Keratinocyte (primary cell): ENCODE results near the gene CNOT6. TPM values are rescaled to one million over a fixed set of nuclear protein-coding genes. Genes with fewer than 3 reads are reported as not detected.

Experiments
- DNase-seq: peaks from one replicate; pipeline ENCODE4 v3.0.0-alpha.2; 2011; ENCODE audit warnings: low read depth, missing footprints, low spot score
- FAIRE-seq: peaks from 2 replicates; lab custom pipeline; 2011; peaks lifted over from hg19 to GRCh38; lab: Jason Lieb, UNC
- H2AFZ ChIP-seq: 2 replicates; pipeline ENCODE4 v1.6.0; 2012; ENCODE audit warnings: low read length, control low read depth, inconsistent platforms; ENCODE audit not compliant: control insufficient read depth
- H3K27ac ChIP-seq: 2 replicates; pipeline ENCODE4 v1.5.1; 2011; ENCODE audit warnings: low read length; ENCODE audit not compliant: control insufficient read depth, insufficient read depth
- H3K27me3 ChIP-seq: 3 replicates; pipeline ENCODE4 v1.6.0; 2011; ENCODE audit warnings: low read length; ENCODE audit not compliant: control insufficient read depth, insufficient read depth; ENCODE audit errors: extremely low read depth
- H3K36me3 ChIP-seq, 2 experiments: 2 replicates in 1 of 2; 3 replicates in 1 of 2; pipeline ENCODE4 v1.5.1; 2011; ENCODE audit warnings: low read length in 2 of 2, mild to moderate bottlenecking in 1 of 2; ENCODE audit not compliant: control insufficient read depth in 2 of 2, insufficient read depth in 2 of 2; ENCODE audit errors: extremely low read depth in 1 of 2
- H3K4me1 ChIP-seq: 3 replicates; pipeline ENCODE4 v1.5.1; 2011; ENCODE audit warnings: low read length; ENCODE audit not compliant: control insufficient read depth, insufficient read depth; ENCODE audit errors: extremely low read depth
- H3K4me2 ChIP-seq: 3 replicates; pipeline ENCODE4 v1.6.0; 2011; ENCODE audit warnings: low read depth, low read length; ENCODE audit not compliant: control insufficient read depth, insufficient read depth; ENCODE audit errors: extremely low read depth
- H3K4me3 ChIP-seq, 3 experiments: fragments of 200-600 bp in 1 of 3; sonication (generic) in 1 of 3; 2 replicates in 2 of 3; 3 replicates in 1 of 3; pipeline ENCODE4 v1.5.1; 2011 to 2016; ENCODE audit warnings: low read length in 3 of 3, mild to moderate bottlenecking in 3 of 3, control low read depth in 2 of 3, inconsistent platforms in 1 of 3, low read depth in 1 of 3, mixed read lengths in 1 of 3, mixed run types in 1 of 3, moderate library complexity in 1 of 3; ENCODE audit not compliant: control insufficient read depth in 2 of 3, insufficient read depth in 2 of 3; ENCODE audit errors: extremely low read depth in 1 of 3
- H3K79me2 ChIP-seq: 2 replicates; pipeline ENCODE4 v1.6.0; 2012; ENCODE audit warnings: low read length; ENCODE audit not compliant: control insufficient read depth, insufficient read depth
- H3K9ac ChIP-seq: 3 replicates; pipeline ENCODE4 v1.6.0; 2011; ENCODE audit warnings: low read length; ENCODE audit not compliant: control insufficient read depth, insufficient read depth; ENCODE audit errors: extremely low read depth
- H3K9me1 ChIP-seq: 3 replicates; pipeline ENCODE4 v1.6.0; 2011; ENCODE audit warnings: low read length; ENCODE audit not compliant: control insufficient read depth, insufficient read depth; ENCODE audit errors: extremely low read depth
- H3K9me3 ChIP-seq: 2 replicates; pipeline ENCODE4 v1.5.1; 2012; ENCODE audit warnings: low read depth, low read length; ENCODE audit not compliant: control insufficient read depth
- H4K20me1 ChIP-seq: 3 replicates; pipeline ENCODE4 v1.6.0; 2011; ENCODE audit warnings: low read length; ENCODE audit not compliant: control insufficient read depth, insufficient read depth; ENCODE audit errors: extremely low read depth
- CTCF ChIP-seq, 3 experiments: IDR thresholded peaks in 1 of 3; conservative IDR thresholded peaks in 1 of 3; optimal IDR thresholded peaks in 1 of 3; 2 replicates in 2 of 3; 3 replicates in 1 of 3; pipeline versions ENCODE3 to v1.5.1; 2011; ENCODE audit warnings: low read length in 3 of 3, mild to moderate bottlenecking in 3 of 3, moderate library complexity in 2 of 3, control low read depth in 1 of 3, inconsistent platforms in 1 of 3; ENCODE audit not compliant: insufficient read depth in 2 of 3; ENCODE audit errors: extremely low read depth in 1 of 3
- EZH2 ChIP-seq: IDR thresholded peaks from one replicate; pipeline ENCODE4 v1.6.1; 2012; ENCODE audit warnings: inconsistent platforms, mild to moderate bottlenecking, low read length, moderate library complexity
- dilution Hi-C: fragments of 300-500 bp; cut with MboI; formaldehyde crosslinking; loops from one replicate; pipeline ENCODE4 v1.7.0; 2020; ENCODE audit warnings: low sequenced_read_pairs; ENCODE audit not compliant: extremely low pct_ligation_motif_present
- polyA plus RNA-seq, 5 experiments: library from polyadenylated mRNA; depleted of rRNA in 3 of 5; stranded (reverse) in 3 of 5; stranded (forward) in 1 of 5; unstranded in 1 of 5; fragments of >200 nt; gene quantifications; 1 replicate in 1 of 5; 2 replicates in 3 of 5; 3 replicates in 1 of 5; pipeline versions ENCODE4 v1.2.1 to v1.2.3, GENCODE V29; 2011 to 2012; ENCODE audit warnings: missing spikeins in 2 of 5, low read depth in 1 of 5, low replicate concordance in 1 of 5

CNOT6 gene
- polyA plus RNA-seq, 1 donor (not counting 4 experiments of a cell fraction or from before 2014, with no cell fraction given) = 29.7 TPM

- H4K20me1 ChIP-seq = no peaks in the 10 kb centered on the region
- DNase-seq = no peak
- H3K27ac ChIP-seq = no peak overlapping the region
- no peaks in the 10 kb centered on the region for H3K4me1 ChIP-seq
- no peaks in the 10 kb centered on the region for H3K9me1 ChIP-seq
- no peak overlapping the region for H3K4me2 ChIP-seq
- H3K9ac ChIP-seq = no peak overlapping the region
- no peaks in the 10 kb centered on the region for H3K79me2 ChIP-seq
- dilution Hi-C loops = no loop called here
- no peak for FAIRE-seq
- no peaks in the 10 kb centered on the region for H3K9me3 ChIP-seq
- no peak overlapping the region for H2AFZ ChIP-seq
- TF ChIP-seq CTCF (optimal IDR thresholded peaks at IDR 0.05 in 1 of 3, IDR thresholded peaks at IDR 0.05 in 1 of 3, conservative IDR thresholded peaks at IDR 0.05 in 1 of 3; ENCODE audit: extremely low read depth in 1 of 3, insufficient read depth in 2 of 3, low read length in 3 of 3) = no peak
- TF ChIP-seq EZH2 = no peak
- H3K27me3 ChIP-seq = no peaks in the 10 kb centered on the region
- no peak overlapping the region for H3K4me3 ChIP-seq
- H3K36me3 ChIP-seq = no peaks in the 10 kb centered on the region
These were observed 105.4 kb downstream of the CNOT6 start for GRCh38 chr5:180599590-180599914.

- Histone ChIP-seq H3K4me1 (no peaks in the 10 kb centered on the region), H3K4me2 (no peak overlapping the region), H3K27ac (no peak overlapping the region), H3K9ac (no peak overlapping the region), H3K79me2 (no peaks in the 10 kb centered on the region), H2AFZ (no peak overlapping the region), H4K20me1 (no peaks in the 10 kb centered on the region), H3K27me3 (no peaks in the 10 kb centered on the region), H3K9me3 (no peaks in the 10 kb centered on the region), H3K9me1 (no peaks in the 10 kb centered on the region), H3K4me3 (no peak overlapping the region), H3K36me3 (no peaks in the 10 kb centered on the region)
- DNase-seq (no peak), FAIRE-seq (no peak)
- no peak for TF ChIP-seq CTCF (optimal IDR thresholded peaks at IDR 0.05 in 1 of 3, IDR thresholded peaks at IDR 0.05 in 1 of 3, conservative IDR thresholded peaks at IDR 0.05 in 1 of 3; ENCODE audit: extremely low read depth in 1 of 3, insufficient read depth in 2 of 3, low read length in 3 of 3)
- dilution Hi-C loops = no loop called here
These were observed 105.9 kb downstream of the CNOT6 start for GRCh38 chr5:180599981-180600553.
